MM.1S (cell line): ENCODE results near the gene C4orf33.

Source experiments
- CTCF ChIP-seq: fragments of 300-600 bp; sonication (generic); IDR thresholded peaks from 2 replicates; pipeline ENCODE4 v1.5.1; 2016; ENCODE audit warnings: antibody characterized with exemption, low read length, mixed read lengths
- EZH2 ChIP-seq: fragments of 300-600 bp; sonication (generic); optimal IDR thresholded peaks from 2 replicates; pipeline ENCODE3; 2017; ENCODE audit warnings: low read depth, mild to moderate bottlenecking, antibody characterized with exemption, low read length, mixed read lengths
- EZH2phosphoT487 ChIP-seq: fragments of 300-600 bp; sonication (generic); IDR thresholded peaks from 2 replicates; pipeline ENCODE4 v1.6.1; 2018; ENCODE audit warnings: antibody characterized with exemption, low read length

GRCh38 chr4:129152350-129152749 lies 56.4 kb downstream of the C4orf33 start:
- TF ChIP-seq CTCF = no peak
- TF ChIP-seq EZH2 = no peak
- TF ChIP-seq EZH2phosphoT487 = no peak
